ENCODE measurements around the gene DPF3.

DNA sequence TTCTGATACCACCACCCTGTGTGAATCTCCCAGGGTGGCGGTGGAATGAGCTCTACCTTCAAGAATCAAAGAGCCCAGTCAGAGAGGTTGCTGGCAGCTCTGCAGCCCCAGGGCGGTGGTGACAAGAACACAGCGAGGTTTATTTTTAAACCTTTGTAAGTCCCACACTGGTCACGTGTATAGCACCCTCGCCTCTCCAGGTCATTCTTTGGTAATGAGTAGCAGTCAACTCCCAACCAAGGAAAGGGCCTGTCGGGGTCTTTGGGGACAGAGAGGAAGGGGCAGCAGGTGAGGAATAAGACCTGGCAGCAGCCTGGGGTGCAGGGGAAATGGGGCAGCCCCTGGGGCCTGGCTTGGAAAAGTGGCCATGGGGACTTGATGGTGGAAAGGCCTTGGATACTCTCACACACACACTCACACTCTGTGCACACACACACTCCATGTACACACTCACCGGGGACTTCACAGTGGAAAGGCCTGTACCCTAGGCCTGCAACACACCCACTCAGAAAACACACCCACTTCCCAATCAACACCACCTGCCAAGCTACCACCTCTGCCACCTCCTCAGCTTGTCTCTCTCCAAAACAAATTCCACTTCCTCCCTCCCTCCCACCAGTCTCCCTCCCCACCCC is 178.6 kb downstream of the DPF3 start:
- TF ChIP-seq, protein P1, sequence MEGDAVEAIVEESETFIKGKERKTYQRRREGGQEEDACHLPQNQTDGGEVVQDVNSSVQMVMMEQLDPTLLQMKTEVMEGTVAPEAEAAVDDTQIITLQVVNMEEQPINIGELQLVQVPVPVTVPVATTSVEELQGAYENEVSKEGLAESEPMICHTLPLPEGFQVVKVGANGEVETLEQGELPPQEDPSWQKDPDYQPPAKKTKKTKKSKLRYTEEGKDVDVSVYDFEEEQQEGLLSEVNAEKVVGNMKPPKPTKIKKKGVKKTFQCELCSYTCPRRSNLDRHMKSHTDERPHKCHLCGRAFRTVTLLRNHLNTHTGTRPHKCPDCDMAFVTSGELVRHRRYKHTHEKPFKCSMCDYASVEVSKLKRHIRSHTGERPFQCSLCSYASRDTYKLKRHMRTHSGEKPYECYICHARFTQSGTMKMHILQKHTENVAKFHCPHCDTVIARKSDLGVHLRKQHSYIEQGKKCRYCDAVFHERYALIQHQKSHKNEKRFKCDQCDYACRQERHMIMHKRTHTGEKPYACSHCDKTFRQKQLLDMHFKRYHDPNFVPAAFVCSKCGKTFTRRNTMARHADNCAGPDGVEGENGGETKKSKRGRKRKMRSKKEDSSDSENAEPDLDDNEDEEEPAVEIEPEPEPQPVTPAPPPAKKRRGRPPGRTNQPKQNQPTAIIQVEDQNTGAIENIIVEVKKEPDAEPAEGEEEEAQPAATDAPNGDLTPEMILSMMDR (IDR thresholded peaks at IDR 0.05): no peak
- no peak for TF ChIP-seq POLR2A (IDR thresholded peaks at IDR 0.05)
